A673 (cell line): ENCODE results near the gene SEC14L5. TPM values are rescaled to one million over a fixed set of nuclear protein-coding genes. Genes with fewer than 3 reads are reported as not detected.

Experiments used
- BruUV-seq: library from RNA; stranded (reverse); fragments of 400-500 nt; replicated peaks from 2 replicates; lab custom pipeline; 2021; lab: Mats Ljungman, UMichigan
- CTCF ChIA-PET: fragments of 300-600 bp; sonication (Branson Sonifier 250); formaldehyde crosslinking; loops from one replicate; lab custom pipeline; 2022; ENCODE audit warnings: antibody characterized with exemption; lab: Charles Lee
- POLR2A ChIA-PET: fragments of 300-600 bp; sonication (Branson Sonifier 250); formaldehyde crosslinking; loops from one replicate; lab custom pipeline; 2022; ENCODE audit warnings: antibody characterized with exemption; ENCODE audit not compliant: low non-redundant PET; lab: Charles Lee
- DNase-seq: peaks from one replicate; pipeline ENCODE4 v3.0.0-alpha.2; 2015; ENCODE audit warnings: low spot score
- H3K27ac ChIP-seq: fragments of 200-600 bp; sonication (generic); 2 replicates; pipeline ENCODE4 v1.5.1; 2016; ENCODE audit warnings: mixed run types, low read depth, mild to moderate bottlenecking, mixed read lengths, antibody characterized with exemption, low read length; ENCODE audit not compliant: poor library complexity, severe bottlenecking
- H3K27me3 ChIP-seq: fragments of 200-600 bp; sonication (generic); replicated peaks from 2 replicates; pipeline ENCODE4 v1.6.1; 2017; ENCODE audit warnings: mixed run types, low read depth, mild to moderate bottlenecking, mixed read lengths, antibody characterized with exemption, low read length; ENCODE audit not compliant: insufficient read depth, poor library complexity
- H3K36me3 ChIP-seq: fragments of 200-600 bp; sonication (generic); 2 replicates; pipeline ENCODE4 v1.6.1; 2016; ENCODE audit warnings: mixed run types, mild to moderate bottlenecking, mixed read lengths, antibody characterized with exemption, low read length; ENCODE audit not compliant: insufficient read depth, poor library complexity, severe bottlenecking
- H3K4me1 ChIP-seq: fragments of 200-600 bp; sonication (generic); 2 replicates; pipeline ENCODE4 v1.6.1; 2017; ENCODE audit warnings: mixed run types, mild to moderate bottlenecking, mixed read lengths, antibody characterized with exemption, low read length; ENCODE audit not compliant: insufficient read depth, poor library complexity, severe bottlenecking
- H3K4me3 ChIP-seq: fragments of 200-600 bp; sonication (generic); 2 replicates; pipeline ENCODE4 v1.5.1; 2016; ENCODE audit warnings: low read depth, mixed run types, mild to moderate bottlenecking, mixed read lengths, low read length; ENCODE audit not compliant: poor library complexity, severe bottlenecking
- H3K9me3 ChIP-seq: fragments of 200-600 bp; sonication (generic); 2 replicates; pipeline ENCODE4 v1.6.1; 2016; ENCODE audit warnings: mixed run types, low read depth, mild to moderate bottlenecking, mixed read lengths, antibody characterized with exemption, low read length; ENCODE audit not compliant: poor library complexity, severe bottlenecking
- CTCF ChIP-seq: fragments of 300-800, 200-600 bp; sonication (generic); conservative IDR thresholded peaks from 2 replicates; pipeline ENCODE4 v1.5.1; 2017; ENCODE audit warnings: low read depth, mild to moderate bottlenecking, antibody characterized with exemption, low read length, moderate library complexity, mixed read lengths
- EZH2 ChIP-seq: fragments of 200-600 bp; sonication (generic); IDR thresholded peaks from 2 replicates; pipeline ENCODE4 v1.6.1; 2017; ENCODE audit warnings: borderline replicate concordance, low read depth, mild to moderate bottlenecking, mixed read lengths, antibody characterized with exemption, low read length; ENCODE audit not compliant: poor library complexity, severe bottlenecking
- intact Hi-C: fragments of 100-400 bp; cut with micrococcal nuclease; formaldehyde crosslinking; loops from one replicate; pipeline ENCODE4 v1.10.0; 2022; ENCODE audit not compliant: unreplicated experiment
- total RNA-seq: library from RNA; stranded (reverse); gene quantifications from 2 replicates; pipeline ENCODE4 v1.2.3, GENCODE V29; 2021

SEC14L5 gene
- total RNA-seq, 1 experiment from 2014 or later: 0.04 TPM

GRCh38 chr16:4976079-4976478, 17.9 kb downstream of the SEC14L5 start:
- H3K27me3 ChIP-seq: peaks cover 7% of the 10 kb centered on the region
- no peak overlapping the region for H3K4me3 ChIP-seq
- ChIA-PET CTCF (no interaction called here), POLR2A (no interaction called here)
- no peak overlapping the region for H3K27ac ChIP-seq
- H3K36me3 ChIP-seq: no peaks in the 10 kb centered on the region
- DNase-seq: no peak
- intact Hi-C loops: no loop called here
- BruUV-seq: no TSS peak
- TF ChIP-seq CTCF (no peak), EZH2 (no peak)
- H3K9me3 ChIP-seq: no peaks in the 10 kb centered on the region
- H3K4me1 ChIP-seq: no peaks in the 10 kb centered on the region

GRCh38 chr16:4976611-4977145, 18.5 kb downstream of the SEC14L5 start:
- no peak overlapping the region for H3K27ac ChIP-seq
- H3K9me3 ChIP-seq: no peaks in the 10 kb centered on the region
- no peaks in the 10 kb centered on the region for H3K4me1 ChIP-seq
- H3K4me3 ChIP-seq: no peak overlapping the region
- peaks cover 5% of the 10 kb centered on the region for H3K27me3 ChIP-seq
- intact Hi-C loops: no loop called here
- CTCF ChIA-PET: interaction anchor here (0.6 kb wide), 1 partner anchor 150 kb away, joined by 3 read pairs; no protein-coding TSS in a partner anchor
- no peak for TF ChIP-seq CTCF
- no peak for TF ChIP-seq EZH2
- POLR2A ChIA-PET: no interaction called here
- H3K36me3 ChIP-seq: no peaks in the 10 kb centered on the region
- no TSS peak for BruUV-seq
- DNase-seq: no peak

- DNase-seq: no peak
- H3K27me3 ChIP-seq: no peaks in the 10 kb centered on the region
- H3K4me1 ChIP-seq: no peaks in the 10 kb centered on the region
- TF ChIP-seq CTCF (no peak), EZH2 (no peak)
- BruUV-seq: no TSS peak
- intact Hi-C loops: no loop called here
- no peak overlapping the region for H3K27ac ChIP-seq
- H3K36me3 ChIP-seq: no peaks in the 10 kb centered on the region
- H3K9me3 ChIP-seq: no peaks in the 10 kb centered on the region
- ChIA-PET POLR2A (no interaction called here), CTCF (no interaction called here)
- no peak overlapping the region for H3K4me3 ChIP-seq
Observed at GRCh38 chr16:4979164-4979563, 21.0 kb downstream of the SEC14L5 start.
